Mesendoderm (in vitro differentiated cells): ENCODE measurements around the gene L3MBTL3.

Experiments used
- DNase-seq: peaks from one replicate; pipeline ENCODE4 v3.0.0; 2013
- H2AK5ac ChIP-seq: 2 replicates; pipeline ENCODE4 v1.6.1; 2013; ENCODE audit warnings: low read length, inconsistent platforms
- H2BK120ac ChIP-seq: 2 replicates; pipeline ENCODE4 v1.6.1; 2013; ENCODE audit warnings: low read depth, mild to moderate bottlenecking, low read length, moderate library complexity, mixed read lengths
- H2BK15ac ChIP-seq: replicated peaks from 2 replicates; pipeline ENCODE4 v1.6.1; 2013; ENCODE audit warnings: low read depth, mild to moderate bottlenecking, moderate library complexity
- H2BK5ac ChIP-seq: 2 replicates; pipeline ENCODE4 v1.6.1; 2013; ENCODE audit warnings: low read length, inconsistent platforms
- H3K18ac ChIP-seq: 2 replicates; pipeline ENCODE4 v1.6.1; 2013; ENCODE audit warnings: mild to moderate bottlenecking, low read length, mixed read lengths
- H3K23ac ChIP-seq: one replicate; pipeline ENCODE4 v1.6.1; 2013; ENCODE audit warnings: low read length
- H3K27ac ChIP-seq: 2 replicates; pipeline ENCODE4 v1.5.1; 2013; ENCODE audit warnings: low read depth, mild to moderate bottlenecking, inconsistent platforms, low read length, moderate library complexity
- H3K27me3 ChIP-seq: 2 replicates; pipeline ENCODE4 v1.6.1; 2013; ENCODE audit warnings: low read length, control low read depth, mild to moderate bottlenecking, inconsistent platforms; ENCODE audit not compliant: insufficient read depth, poor library complexity
- H3K36me3 ChIP-seq: 2 replicates; pipeline ENCODE4 v1.6.1; 2013; ENCODE audit warnings: low read length, inconsistent platforms; ENCODE audit not compliant: control insufficient read depth, insufficient read depth
- H3K4ac ChIP-seq: one replicate; pipeline ENCODE4 v1.6.1; 2013; ENCODE audit warnings: low read depth, mild to moderate bottlenecking, low read length, moderate library complexity
- H3K4me1 ChIP-seq: 2 replicates; pipeline ENCODE4 v1.6.1; 2013; ENCODE audit warnings: low read depth, low read length, inconsistent platforms; ENCODE audit not compliant: control insufficient read depth
- H3K4me2 ChIP-seq: 2 replicates; pipeline ENCODE4 v1.6.1; 2013; ENCODE audit warnings: low read length
- H3K4me3 ChIP-seq: 2 replicates; pipeline ENCODE4 v1.5.1; 2013; ENCODE audit warnings: mild to moderate bottlenecking, low read length
- H3K56ac ChIP-seq: one replicate; pipeline ENCODE4 v1.6.1; 2013; ENCODE audit warnings: low read length
- H3K79me1 ChIP-seq: 2 replicates; pipeline ENCODE4 v1.6.1; 2013; ENCODE audit warnings: low read length, inconsistent platforms
- H3K79me2 ChIP-seq: 2 replicates; pipeline ENCODE4 v1.6.1; 2013; ENCODE audit warnings: mild to moderate bottlenecking, low read length; ENCODE audit not compliant: control insufficient read depth, insufficient read depth
- H3K9ac ChIP-seq: 2 replicates; pipeline ENCODE4 v1.6.1; 2013; ENCODE audit warnings: low read length, inconsistent platforms
- H4K5ac ChIP-seq: one replicate; pipeline ENCODE4 v1.6.1; 2013; ENCODE audit warnings: low read length
- H4K8ac ChIP-seq: one replicate; pipeline ENCODE4 v1.6.1; 2013; ENCODE audit warnings: low read depth, mild to moderate bottlenecking, control low read depth, low read length, moderate library complexity
- WGBS: extraction: QIAGEN DNeasy Blood & Tissue Kit; methylation state at CpG from one replicate; pipeline ENCODE4 v1.1.7; 2013; ENCODE audit warnings: low lambda C conversion rate, missing lambda C conversion rate; ENCODE audit not compliant: insufficient coverage; ENCODE audit errors: extremely low coverage; 5-methylcytosine and 5-hydroxymethylcytosine counted together

Gene L3MBTL3

DNA sequence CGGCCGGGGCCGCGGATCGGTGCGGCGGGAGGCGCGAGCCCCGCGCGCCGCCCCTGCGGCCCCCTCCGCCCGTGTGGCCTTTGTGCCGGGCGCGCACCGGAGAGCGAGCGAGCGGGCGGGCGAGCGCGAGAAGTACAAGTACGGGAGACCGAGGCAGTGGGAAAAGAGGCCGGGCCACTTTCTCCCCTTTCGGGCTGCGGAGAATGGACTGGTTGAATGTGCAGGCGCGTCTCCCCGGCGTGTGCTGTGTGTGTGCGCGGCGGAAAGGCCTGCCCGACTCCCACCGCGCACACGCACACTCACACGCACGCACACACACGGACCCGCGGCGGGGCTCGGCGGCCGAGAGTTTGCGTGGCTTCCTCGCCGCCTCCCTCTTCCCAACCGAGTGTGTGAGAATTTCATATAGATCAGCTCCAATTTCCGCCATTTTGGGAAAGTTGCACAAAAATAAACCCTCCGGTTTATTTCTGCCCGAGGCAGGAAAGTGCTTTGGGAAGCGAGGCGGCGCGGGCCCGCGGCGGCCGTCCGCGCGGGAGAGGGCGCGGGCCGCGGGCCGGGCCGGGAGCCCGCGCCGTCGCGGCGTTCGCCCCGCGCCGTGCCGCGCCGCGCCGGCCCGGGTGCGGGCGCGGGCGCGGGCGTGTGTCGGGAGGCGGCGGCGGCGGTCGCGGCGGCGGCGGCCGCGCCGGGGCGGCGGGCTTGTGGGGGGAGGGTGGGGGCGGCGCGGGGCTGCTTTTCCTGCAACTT, 1.1 kb downstream of the L3MBTL3 start:
- H3K27ac ChIP-seq: peak overlapping the region; percentile 30
- peak overlapping the region; percentile 96 for H3K56ac ChIP-seq
- peak overlapping the region; percentile 78 for H3K4ac ChIP-seq
- H2BK15ac ChIP-seq: no peak overlapping the region
- DNase-seq: peak; percentile 58
- WGBS: no CpG with 5 or more reads among the region's 116 CpGs
- H3K4me1 ChIP-seq: no peaks in the 10 kb centered on the region
- no peaks in the 10 kb centered on the region for H3K79me1 ChIP-seq
- no peak overlapping the region for H2AK5ac ChIP-seq
- no peaks in the 10 kb centered on the region for H3K79me2 ChIP-seq
- H3K27me3 ChIP-seq: no peaks in the 10 kb centered on the region
- peak overlapping the region; percentile 69 for H3K23ac ChIP-seq
- H2BK120ac ChIP-seq: no peak overlapping the region
- peak overlapping the region; percentile 97 for H4K8ac ChIP-seq
- no peaks in the 10 kb centered on the region for H3K36me3 ChIP-seq
- H2BK5ac ChIP-seq: no peak overlapping the region
- H3K4me2 ChIP-seq: peak overlapping the region; percentile 46
- H3K4me3 ChIP-seq: peak overlapping the region; percentile 76
- no peak overlapping the region for H4K5ac ChIP-seq
- H3K9ac ChIP-seq: peak overlapping the region; percentile 83
- H3K18ac ChIP-seq: peak overlapping the region; percentile 96

GRCh38 chr6:130020073-130020906, 1.9 kb downstream of the L3MBTL3 start:
- no peak overlapping the region for H4K5ac ChIP-seq
- H2AK5ac ChIP-seq: no peak overlapping the region
- peak; percentile 14 for DNase-seq
- H2BK120ac ChIP-seq: peak overlapping the region; percentile 35
- H3K27me3 ChIP-seq: no peaks in the 10 kb centered on the region
- H3K4me2 ChIP-seq: peak overlapping the region; percentile 61
- H4K8ac ChIP-seq: peak overlapping the region; percentile 97
- H3K9ac ChIP-seq: peak overlapping the region; percentile 56
- H3K79me2 ChIP-seq: no peaks in the 10 kb centered on the region
- no CpG with 5 or more reads among the region's 84 CpGs for WGBS
- H3K4me1 ChIP-seq: no peaks in the 10 kb centered on the region
- peak overlapping the region; percentile 78 for H3K4ac ChIP-seq
- peak overlapping the region; percentile 96 for H3K18ac ChIP-seq
- H3K4me3 ChIP-seq: peak overlapping the region; percentile 71
- H3K23ac ChIP-seq: no peak overlapping the region
- no peak overlapping the region for H2BK5ac ChIP-seq
- no peak overlapping the region for H3K27ac ChIP-seq
- H3K56ac ChIP-seq: peak overlapping the region; percentile 84
- H3K36me3 ChIP-seq: no peaks in the 10 kb centered on the region
- no peaks in the 10 kb centered on the region for H3K79me1 ChIP-seq
- H2BK15ac ChIP-seq: no peak overlapping the region

DNA sequence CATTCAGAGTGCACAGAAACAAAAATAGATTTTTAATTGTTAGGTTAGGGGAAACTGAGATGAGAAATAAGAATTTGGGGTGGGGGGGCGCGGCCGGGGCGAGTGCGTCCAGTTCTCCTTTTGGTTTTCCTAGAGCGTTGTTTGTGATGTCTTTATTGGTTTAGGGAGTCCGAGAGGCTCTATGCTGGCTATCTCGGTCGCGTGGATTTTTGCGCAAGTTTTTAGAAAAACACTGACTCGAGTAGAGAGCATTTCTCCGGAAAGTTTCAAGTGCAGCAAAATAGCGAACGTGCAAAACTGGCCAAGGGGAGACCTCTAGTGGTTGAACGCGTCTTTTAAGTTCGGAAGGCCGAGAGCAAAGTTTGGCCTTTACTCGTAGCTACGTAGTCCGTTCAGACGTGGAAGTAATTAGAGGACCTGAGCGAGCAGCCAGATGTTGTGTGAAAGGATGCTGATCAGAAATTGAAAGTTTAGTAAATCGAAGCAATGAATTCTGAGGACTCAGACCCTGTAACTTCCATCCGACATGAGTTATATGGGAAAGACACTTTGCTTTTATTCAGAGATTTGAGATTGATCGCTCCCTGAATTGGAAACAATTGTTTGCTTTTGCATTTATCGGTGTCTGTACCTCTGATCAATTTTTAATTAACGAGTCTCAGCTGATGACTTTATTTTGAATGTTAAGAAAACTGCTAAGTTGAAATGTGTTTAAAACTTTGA, 2.7 kb downstream of the L3MBTL3 start:
- H3K23ac ChIP-seq: no peak overlapping the region
- no peaks in the 10 kb centered on the region for H3K79me1 ChIP-seq
- H4K8ac ChIP-seq: no peak overlapping the region
- no peaks in the 10 kb centered on the region for H3K79me2 ChIP-seq
- no peak overlapping the region for H2BK5ac ChIP-seq
- H3K56ac ChIP-seq: peak overlapping the region; percentile 84
- H3K9ac ChIP-seq: peak overlapping the region; percentile 47
- H2BK15ac ChIP-seq: no peak overlapping the region
- DNase-seq: peak; percentile 89
- H2BK120ac ChIP-seq: no peak overlapping the region
- no peak overlapping the region for H3K27ac ChIP-seq
- H3K36me3 ChIP-seq: no peaks in the 10 kb centered on the region
- H3K18ac ChIP-seq: peak overlapping the region; percentile 96
- WGBS: no CpG with 5 or more reads among the region's 29 CpGs
- H3K27me3 ChIP-seq: no peaks in the 10 kb centered on the region
- H3K4me2 ChIP-seq: peak overlapping the region; percentile 61
- H3K4ac ChIP-seq: no peak overlapping the region
- H3K4me3 ChIP-seq: peak overlapping the region; percentile 71
- no peak overlapping the region for H2AK5ac ChIP-seq
- no peaks in the 10 kb centered on the region for H3K4me1 ChIP-seq
- no peak overlapping the region for H4K5ac ChIP-seq

- Histone ChIP-seq H3K18ac (no peak overlapping the region), H3K23ac (no peak overlapping the region), H2AK5ac (no peak overlapping the region), H2BK15ac (no peak overlapping the region), H3K9ac (no peak overlapping the region), H4K5ac (no peak overlapping the region), H3K36me3 (no peaks in the 10 kb centered on the region), H3K27me3 (no peaks in the 10 kb centered on the region), H3K79me2 (no peaks in the 10 kb centered on the region), H3K4me3 (no peak overlapping the region), H2BK120ac (no peak overlapping the region), H3K79me1 (no peaks in the 10 kb centered on the region), H3K56ac (no peak overlapping the region), H3K4me2 (no peak overlapping the region), H3K27ac (no peak overlapping the region), H3K4me1 (no peaks in the 10 kb centered on the region), H4K8ac (no peak overlapping the region), H3K4ac (no peak overlapping the region), H2BK5ac (no peak overlapping the region)
- DNase-seq: no peak
- WGBS: no CpG with 5 or more reads among the region's 2 CpGs
These were observed 8.5 kb downstream of the L3MBTL3 start for GRCh38 chr6:130026859-130027258.

DNA sequence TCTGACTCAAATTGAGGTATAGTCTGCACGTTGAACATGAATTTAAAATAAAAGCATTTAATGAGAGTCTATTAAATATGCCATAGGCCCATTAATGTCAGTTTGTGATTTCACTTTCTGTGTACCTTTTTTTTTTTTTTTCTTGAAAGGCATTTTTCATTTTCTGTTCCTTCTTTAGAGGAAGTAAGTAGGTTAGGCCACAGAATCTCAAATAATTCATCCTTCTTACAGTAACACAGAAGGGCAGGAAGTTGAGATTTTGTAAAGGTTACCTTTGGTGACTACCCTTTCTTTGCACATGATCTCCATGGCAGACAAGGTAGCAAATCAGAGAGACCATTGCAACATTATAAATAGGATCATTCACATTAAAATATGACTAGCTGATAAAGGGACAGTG, 9.6 kb downstream of the L3MBTL3 start:
- Histone ChIP-seq H3K79me1 (no peaks in the 10 kb centered on the region), H3K4ac (no peak overlapping the region), H3K4me3 (no peak overlapping the region), H2BK15ac (no peak overlapping the region), H3K27me3 (no peaks in the 10 kb centered on the region), H3K4me2 (no peak overlapping the region), H3K36me3 (no peaks in the 10 kb centered on the region), H3K27ac (no peak overlapping the region), H3K18ac (no peak overlapping the region), H3K9ac (no peak overlapping the region), H3K79me2 (no peaks in the 10 kb centered on the region), H4K8ac (no peak overlapping the region), H2BK120ac (no peak overlapping the region), H2BK5ac (no peak overlapping the region), H2AK5ac (no peak overlapping the region), H3K23ac (no peak overlapping the region), H4K5ac (no peak overlapping the region), H3K4me1 (no peaks in the 10 kb centered on the region), H3K56ac (no peak overlapping the region)
- no CpG with 5 or more reads among the region's 1 CpG for WGBS
- no peak for DNase-seq
